ENCODE data around the gene MYBBP1A.
A peak's percentile ranks its signal among the peaks of the same experiment; 100 is the strongest.

Gene MYBBP1A

GRCh38 chr17:4505187-4505586 lies 50.0 kb downstream of the MYBBP1A start:
- TF ChIP-seq MYC (IDR thresholded peaks at IDR 0.05; ENCODE audit: low read depth, low read length) (no peak), POLR2A (IDR thresholded peaks at IDR 0.05; ENCODE audit: extremely low read depth, insufficient read length) (no peak)
- TF ChIP-seq, protein P1, sequence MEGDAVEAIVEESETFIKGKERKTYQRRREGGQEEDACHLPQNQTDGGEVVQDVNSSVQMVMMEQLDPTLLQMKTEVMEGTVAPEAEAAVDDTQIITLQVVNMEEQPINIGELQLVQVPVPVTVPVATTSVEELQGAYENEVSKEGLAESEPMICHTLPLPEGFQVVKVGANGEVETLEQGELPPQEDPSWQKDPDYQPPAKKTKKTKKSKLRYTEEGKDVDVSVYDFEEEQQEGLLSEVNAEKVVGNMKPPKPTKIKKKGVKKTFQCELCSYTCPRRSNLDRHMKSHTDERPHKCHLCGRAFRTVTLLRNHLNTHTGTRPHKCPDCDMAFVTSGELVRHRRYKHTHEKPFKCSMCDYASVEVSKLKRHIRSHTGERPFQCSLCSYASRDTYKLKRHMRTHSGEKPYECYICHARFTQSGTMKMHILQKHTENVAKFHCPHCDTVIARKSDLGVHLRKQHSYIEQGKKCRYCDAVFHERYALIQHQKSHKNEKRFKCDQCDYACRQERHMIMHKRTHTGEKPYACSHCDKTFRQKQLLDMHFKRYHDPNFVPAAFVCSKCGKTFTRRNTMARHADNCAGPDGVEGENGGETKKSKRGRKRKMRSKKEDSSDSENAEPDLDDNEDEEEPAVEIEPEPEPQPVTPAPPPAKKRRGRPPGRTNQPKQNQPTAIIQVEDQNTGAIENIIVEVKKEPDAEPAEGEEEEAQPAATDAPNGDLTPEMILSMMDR (IDR thresholded peaks at IDR 0.05; ENCODE audit: low read depth, low read length): no peak
- TF ChIP-seq, protein P2, sequence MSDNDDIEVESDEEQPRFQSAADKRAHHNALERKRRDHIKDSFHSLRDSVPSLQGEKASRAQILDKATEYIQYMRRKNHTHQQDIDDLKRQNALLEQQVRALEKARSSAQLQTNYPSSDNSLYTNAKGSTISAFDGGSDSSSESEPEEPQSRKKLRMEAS (IDR thresholded peaks at IDR 0.05; ENCODE audit: low read depth, low read length): no peak
- no peak overlapping the region for H3K4me3 ChIP-seq (ENCODE audit: low read depth, low read length)
- no peak for DNase-seq (ENCODE audit: low read depth)

- no peak for TF ChIP-seq MYC (IDR thresholded peaks at IDR 0.05; ENCODE audit: low read depth, low read length)
- TF ChIP-seq POLR2A (IDR thresholded peaks at IDR 0.05; ENCODE audit: extremely low read depth, insufficient read length): no peak
- TF ChIP-seq, protein P2 (IDR thresholded peaks at IDR 0.05; ENCODE audit: low read depth, low read length): no peak
- TF ChIP-seq, protein P1 (IDR thresholded peaks at IDR 0.05; ENCODE audit: low read depth, low read length): no peak
- DNase-seq (ENCODE audit: low read depth): no peak
- H3K4me3 ChIP-seq (ENCODE audit: low read depth, low read length): no peak overlapping the region
Measured at GRCh38 chr17:4504188-4504587, 51.0 kb downstream of the MYBBP1A start.

DNA sequence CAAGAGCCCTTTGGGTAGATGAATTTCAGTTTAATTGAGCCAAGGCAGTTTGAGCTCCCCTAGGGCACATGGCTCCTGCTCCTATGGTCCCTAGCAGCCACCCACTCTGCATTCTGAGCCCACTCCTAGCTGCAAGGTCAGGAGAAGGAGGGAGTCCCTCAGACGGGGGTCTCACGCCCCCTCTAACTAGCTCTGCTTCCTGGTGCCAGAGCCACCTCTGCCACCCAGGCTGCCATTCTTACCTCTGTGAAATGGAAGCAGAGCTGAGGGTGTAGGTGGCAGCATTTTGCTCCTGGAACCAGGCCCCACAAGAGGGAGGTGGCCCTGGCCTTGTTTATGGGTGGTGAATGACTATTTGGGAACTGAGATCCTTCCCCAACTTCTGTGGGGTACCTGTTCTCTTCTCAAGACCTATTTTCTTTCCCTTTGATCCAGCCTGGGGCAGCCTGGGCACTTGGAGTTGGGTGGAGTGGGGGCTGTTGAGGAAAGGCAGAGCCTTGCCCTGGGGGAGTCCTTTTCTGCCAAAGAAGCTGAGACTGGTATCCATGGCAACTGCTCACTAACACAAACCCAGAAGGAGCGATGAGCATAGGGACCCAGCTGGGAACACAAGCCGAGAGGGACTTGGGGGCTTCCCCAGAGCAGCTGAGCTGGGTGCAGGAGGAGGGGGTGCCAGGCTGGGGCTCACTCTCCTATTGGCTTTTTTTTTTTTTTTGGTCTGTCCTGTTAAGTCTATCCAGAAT lies 51.7 kb downstream of the MYBBP1A start:
- no peak for TF ChIP-seq POLR2A (IDR thresholded peaks at IDR 0.05; ENCODE audit: extremely low read depth, insufficient read length)
- no peak for TF ChIP-seq MYC (IDR thresholded peaks at IDR 0.05; ENCODE audit: low read depth, low read length)
- TF ChIP-seq, protein P2 (IDR thresholded peaks at IDR 0.05; ENCODE audit: low read depth, low read length): no peak
- TF ChIP-seq, protein P1 (IDR thresholded peaks at IDR 0.05; ENCODE audit: low read depth, low read length): no peak
- no peak overlapping the region for H3K4me3 ChIP-seq (ENCODE audit: low read depth, low read length)
- DNase-seq (ENCODE audit: low read depth): no peak

- no peak overlapping the region for H3K4me3 ChIP-seq (ENCODE audit: low read depth, low read length)
- no peak for DNase-seq (ENCODE audit: low read depth)
- no peak for TF ChIP-seq MYC (IDR thresholded peaks at IDR 0.05; ENCODE audit: low read depth, low read length)
- TF ChIP-seq, protein P1 (IDR thresholded peaks at IDR 0.05; ENCODE audit: low read depth, low read length): no peak
- TF ChIP-seq, protein P2 (IDR thresholded peaks at IDR 0.05; ENCODE audit: low read depth, low read length): no peak
- no peak for TF ChIP-seq POLR2A (IDR thresholded peaks at IDR 0.05; ENCODE audit: extremely low read depth, insufficient read length)
Measured at GRCh38 chr17:4502466-4503154, 52.6 kb downstream of the MYBBP1A start.

- peak; percentile 84 for DNase-seq (ENCODE audit: low read depth)
- peak overlapping the region; percentile 81 for H3K4me3 ChIP-seq (ENCODE audit: low read depth, low read length)
- TF ChIP-seq POLR2A (IDR thresholded peaks at IDR 0.05; ENCODE audit: extremely low read depth, insufficient read length) (no peak), MYC (IDR thresholded peaks at IDR 0.05; ENCODE audit: low read depth, low read length) (no peak)
- TF ChIP-seq, protein P2 (IDR thresholded peaks at IDR 0.05; ENCODE audit: low read depth, low read length): no peak
- TF ChIP-seq, protein P1 (IDR thresholded peaks at IDR 0.05; ENCODE audit: low read depth, low read length): no peak
Measured at GRCh38 chr17:4501295-4501949, 53.8 kb downstream of the MYBBP1A start.

Measured in NB4 (cell line).